NCI-H2171 treated with DMSO at 0.1 percent for 48 hours (cell line): Measurements from ENCODE around the gene OTOP3.
A peak's percentile ranks its signal among the peaks of the same experiment; 100 is the strongest.

ENCODE experiments used
- DNase-seq: peaks from one replicate; lab custom pipeline; 2025; lab: John Stamatoyannopoulos, UW

Gene OTOP3

GRCh38 chr17:74939534-74939933 is 3.8 kb downstream of the OTOP3 start:
- no peak for DNase-seq

GRCh38 chr17:74941128-74941725 is 5.5 kb downstream of the OTOP3 start:
- DNase-seq = no peak

GRCh38 chr17:74943808-74944522 is 8.3 kb downstream of the OTOP3 start:
- no peak for DNase-seq

- DNase-seq = peak; percentile 8
These were observed 9.8 kb downstream of the OTOP3 start for GRCh38 chr17:74945543-74945942.

DNA sequence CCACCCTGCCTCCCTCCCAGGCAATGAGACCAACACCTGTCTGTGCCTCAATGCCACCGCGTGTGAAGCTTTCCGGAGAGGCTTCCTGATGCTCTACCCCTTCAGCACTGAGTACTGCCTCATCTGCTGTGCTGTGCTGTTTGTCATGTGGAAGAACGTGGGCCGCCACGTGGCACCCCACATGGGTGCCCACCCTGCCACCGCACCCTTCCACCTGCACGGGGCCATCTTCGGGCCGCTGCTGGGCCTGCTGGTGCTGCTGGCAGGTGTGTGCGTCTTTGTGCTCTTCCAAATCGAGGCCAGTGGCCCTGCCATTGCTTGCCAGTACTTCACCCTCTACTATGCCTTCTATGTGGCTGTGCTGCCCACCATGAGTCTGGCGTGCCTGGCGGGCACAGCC is 10.9 kb downstream of the OTOP3 start:
- no peak for DNase-seq

DNA sequence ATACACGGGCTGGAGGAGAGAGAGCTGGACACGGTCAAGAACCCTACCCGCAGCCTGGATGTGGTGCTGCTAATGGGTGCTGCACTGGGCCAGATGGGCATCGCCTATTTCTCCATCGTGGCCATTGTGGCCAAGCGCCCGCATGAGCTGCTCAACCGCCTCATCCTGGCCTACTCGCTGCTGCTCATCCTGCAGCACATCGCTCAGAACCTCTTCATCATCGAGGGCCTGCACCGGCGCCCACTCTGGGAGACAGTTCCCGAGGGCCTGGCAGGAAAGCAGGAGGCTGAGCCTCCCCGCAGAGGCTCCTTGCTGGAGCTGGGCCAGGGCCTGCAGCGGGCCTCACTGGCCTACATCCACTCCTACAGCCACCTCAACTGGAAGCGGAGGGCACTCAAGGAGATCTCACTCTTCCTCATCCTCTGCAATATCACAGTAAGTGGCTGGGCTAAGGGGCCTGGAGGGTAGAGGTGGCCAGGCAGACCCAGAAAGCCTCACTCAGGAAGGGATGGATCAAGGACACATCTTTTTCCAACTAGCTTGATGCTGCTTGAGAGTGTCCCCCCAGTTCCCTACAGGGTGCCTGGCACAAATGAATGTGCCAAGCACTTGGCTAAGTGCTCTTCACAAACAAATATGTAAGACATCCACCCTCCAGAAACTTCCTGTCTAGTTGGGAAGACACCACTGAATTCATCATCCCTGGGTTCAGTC is 11.5 kb downstream of the OTOP3 start:
- DNase-seq = no peak

- DNase-seq = no peak
These were observed 13.9 kb downstream of the OTOP3 start for GRCh38 chr17:74949455-74950115.

- DNase-seq = no peak
These were observed 14.5 kb downstream of the OTOP3 start for GRCh38 chr17:74950207-74950606.

GRCh38 chr17:74951065-74951464 is 15.4 kb downstream of the OTOP3 start:
- no peak for DNase-seq

DNA sequence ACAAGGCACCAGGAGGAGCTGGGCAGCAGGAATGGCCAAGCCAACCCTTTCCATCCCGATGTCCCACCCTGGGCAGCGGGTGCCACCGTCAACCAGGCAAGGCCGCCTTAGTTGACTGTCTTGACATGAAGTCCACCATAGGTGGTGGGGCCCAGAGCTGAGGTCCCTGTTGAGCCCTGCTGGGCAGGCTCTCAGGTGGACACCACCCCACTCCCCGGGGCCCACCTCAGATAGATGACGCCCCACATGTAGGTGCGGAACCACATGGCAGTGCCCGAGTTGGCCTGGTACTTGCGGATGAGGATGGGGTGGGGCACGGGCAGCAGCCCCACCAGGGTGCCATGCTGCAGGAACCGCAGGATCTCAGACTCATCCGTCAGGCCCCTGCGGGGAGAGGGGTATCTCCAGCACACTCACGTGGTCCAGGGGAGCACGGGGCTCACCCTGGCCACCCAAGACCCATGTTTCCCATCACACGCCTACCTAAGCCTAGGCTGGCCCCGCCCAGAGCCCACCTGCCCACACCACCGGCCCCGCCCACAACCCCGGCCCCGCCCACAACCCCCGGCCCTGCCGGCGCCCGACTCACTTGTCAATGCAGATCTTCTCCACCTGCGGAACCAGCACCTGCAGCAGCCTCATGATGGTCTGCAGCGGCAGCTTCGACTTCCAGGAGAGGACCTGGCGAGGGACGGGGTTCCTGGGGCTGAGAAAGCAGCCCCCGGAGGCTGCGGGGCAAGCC is 16.2 kb downstream of the OTOP3 start:
- no peak for DNase-seq

DNA sequence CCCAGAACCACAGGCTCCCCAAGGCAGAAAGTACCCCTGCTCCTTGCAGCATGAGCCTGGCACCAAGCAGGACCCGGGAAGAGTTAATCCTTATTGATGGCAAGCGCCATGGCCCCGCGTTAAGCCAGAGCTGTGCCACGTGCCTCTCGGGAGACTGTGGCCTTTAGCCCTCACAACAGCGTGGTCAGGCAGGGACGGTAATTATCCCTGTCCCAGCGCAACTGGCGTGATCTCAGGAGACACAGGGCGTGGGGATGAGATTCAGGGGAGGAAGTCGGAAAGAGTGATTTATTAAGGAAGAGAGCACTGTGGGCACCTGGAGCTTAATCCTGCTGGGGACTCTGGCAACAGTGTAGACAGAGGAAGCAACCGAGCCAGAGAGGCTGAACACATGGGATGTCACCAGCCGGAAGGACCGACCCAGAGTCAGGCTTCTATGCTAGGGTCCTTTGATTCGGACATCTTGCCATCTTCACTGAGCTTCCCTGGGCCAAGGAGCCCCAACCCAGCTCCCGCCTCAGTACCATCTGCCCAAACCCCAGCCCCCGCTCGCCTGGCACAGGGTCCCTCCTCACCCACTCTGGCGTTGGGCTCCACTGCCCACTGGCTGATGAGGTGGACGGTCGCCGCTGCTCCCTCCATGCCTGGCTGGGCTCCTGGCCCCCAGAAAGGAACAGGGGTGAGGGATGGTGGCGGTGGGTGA is 16.9 kb downstream of the OTOP3 start:
- DNase-seq = no peak

GRCh38 chr17:74953134-74953687 is 17.5 kb downstream of the OTOP3 start:
- no peak for DNase-seq

GRCh38 chr17:74954115-74954514 is 18.4 kb downstream of the OTOP3 start:
- DNase-seq = no peak

- no peak for DNase-seq
These were observed 19.1 kb downstream of the OTOP3 start for GRCh38 chr17:74954665-74955421.

DNA sequence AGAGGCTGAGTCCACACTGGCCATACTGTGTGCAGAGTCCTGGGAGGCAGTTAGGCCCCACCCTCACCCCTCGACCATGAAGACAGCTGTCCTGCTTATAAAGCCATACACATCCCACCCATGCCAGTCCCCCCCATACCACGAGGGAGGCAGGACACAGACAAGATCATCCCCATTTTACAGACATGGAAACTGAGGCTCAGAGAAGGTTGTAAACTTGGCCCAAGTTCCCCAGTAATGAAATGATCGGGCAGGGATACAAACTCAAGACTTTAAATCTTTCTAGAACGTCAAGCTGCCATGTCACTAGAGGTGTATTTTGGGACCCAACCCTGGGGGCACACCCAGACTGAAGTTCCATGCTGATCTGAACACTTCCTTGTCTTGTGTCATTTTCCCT is 20.4 kb downstream of the OTOP3 start:
- no peak for DNase-seq

DNA sequence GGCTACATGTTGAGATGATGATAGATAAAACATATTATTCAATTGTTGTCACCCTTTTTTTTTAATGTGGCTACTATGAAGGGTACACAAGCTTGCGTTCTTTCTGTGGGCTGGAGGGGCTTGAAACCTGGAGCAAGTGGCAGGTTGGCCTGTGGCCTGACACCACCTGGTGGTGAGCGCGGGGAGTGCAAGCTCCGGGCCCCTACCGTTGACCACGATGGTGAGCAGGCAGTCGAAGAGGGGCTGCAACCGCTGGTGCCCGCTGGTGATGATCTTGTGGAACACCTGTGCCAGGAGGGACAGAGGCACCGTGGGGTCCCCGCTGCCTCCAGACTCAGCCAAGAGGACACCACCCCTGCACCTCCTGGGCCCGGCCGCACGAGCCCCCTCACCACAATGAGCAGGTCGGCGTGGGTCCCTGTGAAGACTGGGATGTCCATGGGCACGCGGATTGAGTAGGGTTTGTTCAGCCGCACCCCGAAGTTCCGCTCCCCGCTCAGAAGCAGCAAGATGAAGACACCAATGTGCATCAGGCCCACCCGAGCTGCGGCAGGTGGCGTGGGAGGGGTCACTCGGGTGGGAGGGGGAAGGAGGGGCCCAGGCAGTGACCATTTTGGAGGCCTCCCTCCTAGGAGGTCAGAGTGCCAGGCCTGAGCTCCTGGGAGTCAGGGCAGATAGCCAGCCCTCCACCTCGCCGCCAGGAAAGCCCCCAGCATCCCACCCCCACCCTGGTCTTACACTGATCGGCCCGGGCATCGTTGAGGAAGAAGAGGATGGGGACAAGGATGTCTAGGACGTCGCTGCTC is 22.4 kb downstream of the OTOP3 start:
- DNase-seq = peak; percentile 36

DNA sequence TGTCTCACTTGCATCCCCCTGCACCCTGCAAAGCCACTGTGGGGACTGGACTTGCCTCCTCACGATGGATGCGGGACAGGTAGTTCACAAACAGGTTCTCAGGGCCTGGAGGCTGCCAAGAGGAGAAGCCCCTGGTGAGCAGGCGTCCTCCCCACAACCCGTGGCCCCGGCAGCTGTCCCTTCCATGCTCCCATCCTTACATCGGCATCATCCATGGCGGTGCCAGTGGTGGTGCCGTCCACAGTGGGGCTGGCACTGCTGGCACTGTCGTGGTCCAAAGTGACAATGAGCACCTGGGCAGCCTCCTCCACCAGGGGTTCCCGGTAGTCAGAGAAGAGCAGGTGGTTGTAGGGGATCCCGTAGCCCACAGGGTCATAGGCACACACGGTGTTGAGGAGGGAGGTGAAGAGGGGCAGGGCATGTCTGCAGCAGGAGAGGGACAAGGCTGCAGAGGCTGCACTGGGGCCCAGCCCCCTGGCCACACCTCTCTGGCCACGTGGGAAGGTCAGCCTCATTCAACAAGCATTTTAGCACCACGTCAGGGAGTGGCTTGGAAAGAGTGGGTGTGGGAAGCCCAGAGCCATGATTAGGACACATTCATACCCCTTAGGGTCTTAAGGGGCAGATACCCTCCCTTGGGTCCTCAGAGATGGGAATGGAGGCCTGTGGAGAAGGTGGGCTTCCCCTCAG is 24.3 kb downstream of the OTOP3 start:
- no peak for DNase-seq

- DNase-seq = peak; percentile 74
These were observed 25.1 kb downstream of the OTOP3 start for GRCh38 chr17:74960570-74961342.
